Gastroesophageal sphincter (tissue), 3 donors: ENCODE measurements around the gene FEZF2.

Source experiments
- CTCF ChIP-seq, 4 experiments: fragments of 200-600 bp in 2 of 4; fragments of 450-650 bp in 2 of 4; sonication (generic) in 1 of 4; IDR thresholded peaks; one replicate each; pipeline ENCODE4 v1.5.1; 2017 to 2019; ENCODE audit warnings: antibody characterized with exemption in 4 of 4, mild to moderate bottlenecking in 2 of 4, moderate library complexity in 2 of 4
- POLR2A ChIP-seq, 2 donors: fragments of 450-650 bp; IDR thresholded peaks; one replicate each; pipeline ENCODE4 v1.6.1; 2017; ENCODE audit warnings: antibody characterized with exemption in 2 of 2, mild to moderate bottlenecking in 2 of 2, moderate library complexity in 1 of 2
- POLR2AphosphoS5 ChIP-seq: sonication (generic); formaldehyde crosslinking; IDR thresholded peaks from one replicate; pipeline ENCODE4 v1.6.1; 2017; ENCODE audit warnings: antibody characterized with exemption

- TF ChIP-seq CTCF (IDR thresholded peaks at IDR 0.05) (no peak), POLR2A (IDR thresholded peaks at IDR 0.05) (no peak), POLR2AphosphoS5 (no peak)
These were observed 29.6 kb downstream of the FEZF2 start for GRCh38 chr3:62343755-62344154.
